Breast epithelium (tissue), 3 donors: ENCODE results near the gene DAPP1.

Source experiments
- POLR2A ChIP-seq: fragments of 450-650 bp; IDR thresholded peaks from one replicate; pipeline ENCODE4 v1.6.1; 2016; ENCODE audit warnings: antibody characterized with exemption, mild to moderate bottlenecking, moderate library complexity
- POLR2AphosphoS5 ChIP-seq, 3 donors: sonication (generic); formaldehyde crosslinking; IDR thresholded peaks; one replicate each; pipeline ENCODE4 v1.6.1; 2017; ENCODE audit warnings: antibody characterized with exemption in 3 of 3
- TF ChIP-seq, protein P1 (sequence below), 3 donors: fragments of 450-650 bp; IDR thresholded peaks; one replicate each; pipeline ENCODE4 v1.5.1; 2016 to 2017; ENCODE audit warnings: antibody characterized with exemption in 3 of 3, mild to moderate bottlenecking in 3 of 3, moderate library complexity in 3 of 3

DNA sequence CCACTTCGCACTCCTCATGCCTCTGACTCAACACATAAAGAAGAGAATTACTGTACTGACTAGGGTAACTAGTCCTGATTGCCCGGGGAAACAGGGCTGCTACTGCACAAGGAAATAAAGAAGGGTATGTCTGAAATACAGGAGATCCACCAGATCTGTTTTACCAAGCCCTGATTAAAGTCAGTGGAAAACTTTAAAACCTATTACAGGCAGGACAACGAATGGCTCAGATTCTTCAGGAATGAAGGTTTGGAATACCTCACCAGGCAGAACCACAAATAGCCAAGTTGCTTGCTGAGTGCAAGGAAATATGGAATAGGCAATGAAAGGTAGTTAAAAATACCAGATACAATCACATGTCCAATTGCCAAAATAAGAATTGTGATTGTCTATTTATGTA lies 60.3 kb downstream of the DAPP1 start:
- TF ChIP-seq POLR2AphosphoS5 (IDR thresholded peaks at IDR 0.05) (no peak), POLR2A (no peak)
- TF ChIP-seq, protein P1, sequence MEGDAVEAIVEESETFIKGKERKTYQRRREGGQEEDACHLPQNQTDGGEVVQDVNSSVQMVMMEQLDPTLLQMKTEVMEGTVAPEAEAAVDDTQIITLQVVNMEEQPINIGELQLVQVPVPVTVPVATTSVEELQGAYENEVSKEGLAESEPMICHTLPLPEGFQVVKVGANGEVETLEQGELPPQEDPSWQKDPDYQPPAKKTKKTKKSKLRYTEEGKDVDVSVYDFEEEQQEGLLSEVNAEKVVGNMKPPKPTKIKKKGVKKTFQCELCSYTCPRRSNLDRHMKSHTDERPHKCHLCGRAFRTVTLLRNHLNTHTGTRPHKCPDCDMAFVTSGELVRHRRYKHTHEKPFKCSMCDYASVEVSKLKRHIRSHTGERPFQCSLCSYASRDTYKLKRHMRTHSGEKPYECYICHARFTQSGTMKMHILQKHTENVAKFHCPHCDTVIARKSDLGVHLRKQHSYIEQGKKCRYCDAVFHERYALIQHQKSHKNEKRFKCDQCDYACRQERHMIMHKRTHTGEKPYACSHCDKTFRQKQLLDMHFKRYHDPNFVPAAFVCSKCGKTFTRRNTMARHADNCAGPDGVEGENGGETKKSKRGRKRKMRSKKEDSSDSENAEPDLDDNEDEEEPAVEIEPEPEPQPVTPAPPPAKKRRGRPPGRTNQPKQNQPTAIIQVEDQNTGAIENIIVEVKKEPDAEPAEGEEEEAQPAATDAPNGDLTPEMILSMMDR (IDR thresholded peaks at IDR 0.05), result no peak
